BLaER1 (cell line): ENCODE data around the gene RBMS1.
A peak's percentile ranks its signal among the peaks of the same experiment; 100 is the strongest.

Source experiments
- H3K27ac ChIP-seq: shearing (Covaris generic); formaldehyde crosslinking; 2 replicates; pipeline ENCODE4 v1.8.1; 2022
- H3K27me3 ChIP-seq: shearing (Covaris generic); formaldehyde crosslinking; 2 replicates; pipeline ENCODE4 v1.8.1; 2022
- H3K36me3 ChIP-seq: shearing (Covaris generic); formaldehyde crosslinking; 2 replicates; pipeline ENCODE4 v1.8.1; 2022
- H3K4me1 ChIP-seq: shearing (Covaris generic); formaldehyde crosslinking; 2 replicates; pipeline ENCODE4 v1.8.1; 2022
- H3K4me2 ChIP-seq: shearing (Covaris generic); formaldehyde crosslinking; 2 replicates; pipeline ENCODE4 v1.8.1; 2022
- H3K4me3 ChIP-seq: shearing (Covaris generic); formaldehyde crosslinking; 2 replicates; pipeline ENCODE4 v1.8.1; 2022
- H3K9ac ChIP-seq: shearing (Covaris generic); formaldehyde crosslinking; 2 replicates; pipeline ENCODE4 v1.8.1; 2022
- H3K9me3 ChIP-seq: shearing (Covaris generic); formaldehyde crosslinking; 2 replicates; pipeline ENCODE4 v1.8.1; 2022
- H4K20me1 ChIP-seq: shearing (Covaris generic); formaldehyde crosslinking; 2 replicates; pipeline ENCODE4 v1.8.1; 2022
- Cebpa-rat ChIP-seq: shearing (Covaris generic); IDR thresholded peaks from 2 replicates; pipeline ENCODE4 v1.8.1; 2022

The RBMS1 gene

GRCh38 chr2:160303527-160303926 lies 190.1 kb downstream of the RBMS1 start:
- no peak for TF ChIP-seq Cebpa-rat
- Histone ChIP-seq H3K27ac (no peak overlapping the region), H3K9me3 (no peaks in the 10 kb centered on the region), H3K36me3 (peaks cover 65% of the 10 kb centered on the region), H3K4me2 (peak overlapping the region; percentile 8), H3K4me3 (no peak overlapping the region), H3K4me1 (peaks cover 9% of the 10 kb centered on the region), H3K27me3 (no peaks in the 10 kb centered on the region), H4K20me1 (no peaks in the 10 kb centered on the region), H3K9ac (no peak overlapping the region)

- no peak overlapping the region for H3K4me2 ChIP-seq
- no peaks in the 10 kb centered on the region for H3K9me3 ChIP-seq
- H3K36me3 ChIP-seq, result peaks cover 65% of the 10 kb centered on the region
- H3K27me3 ChIP-seq, result no peaks in the 10 kb centered on the region
- H3K27ac ChIP-seq, result no peak overlapping the region
- no peak for TF ChIP-seq Cebpa-rat
- H3K4me1 ChIP-seq, result peaks cover 9% of the 10 kb centered on the region
- no peaks in the 10 kb centered on the region for H4K20me1 ChIP-seq
- no peak overlapping the region for H3K9ac ChIP-seq
- H3K4me3 ChIP-seq, result no peak overlapping the region
These were observed 190.5 kb downstream of the RBMS1 start for GRCh38 chr2:160303076-160303475.

DNA sequence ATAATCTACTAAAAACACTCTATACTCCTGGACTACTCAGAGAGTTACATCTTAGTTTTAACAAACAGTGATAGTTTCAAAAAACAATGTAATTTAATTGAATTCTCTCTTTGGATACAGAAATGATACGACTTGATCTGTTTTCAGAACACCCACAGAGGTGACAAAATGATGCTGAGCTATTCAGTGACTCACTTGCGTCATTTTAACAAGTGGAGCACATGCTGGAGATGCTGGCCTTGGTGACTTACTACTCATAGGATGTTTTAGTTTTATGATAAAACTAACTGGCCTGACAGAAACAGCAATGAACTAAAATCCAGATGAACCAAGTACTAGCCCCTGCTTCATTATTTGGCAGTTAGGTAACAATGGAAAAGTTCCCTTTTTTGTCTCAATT lies 192.2 kb downstream of the RBMS1 start:
- Histone ChIP-seq H3K9ac (no peak overlapping the region), H3K36me3 (peaks cover 72% of the 10 kb centered on the region), H3K4me2 (no peak overlapping the region), H3K27me3 (no peaks in the 10 kb centered on the region), H3K4me1 (peaks cover 9% of the 10 kb centered on the region), H3K9me3 (no peaks in the 10 kb centered on the region), H3K4me3 (no peak overlapping the region), H3K27ac (no peak overlapping the region), H4K20me1 (no peaks in the 10 kb centered on the region)
- no peak for TF ChIP-seq Cebpa-rat

DNA sequence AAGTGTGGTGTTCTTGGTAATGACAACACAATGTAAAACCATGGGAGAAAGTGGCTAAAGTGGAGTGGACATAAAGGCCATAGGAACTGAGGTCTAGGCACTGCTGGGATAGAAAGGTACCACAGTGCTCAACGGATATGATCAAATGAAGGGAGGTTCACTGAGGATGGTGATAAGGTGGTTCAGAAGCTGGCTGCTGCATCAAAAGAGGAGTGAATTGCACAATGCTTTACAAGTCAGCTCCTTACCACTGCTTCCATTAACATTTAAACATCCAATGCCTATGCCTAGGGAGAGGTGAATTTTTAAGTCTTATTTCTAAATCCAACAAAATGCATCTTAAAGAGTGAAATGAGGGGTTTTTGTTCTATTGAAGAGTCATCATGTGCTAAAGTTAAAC lies 193.4 kb downstream of the RBMS1 start:
- Histone ChIP-seq H3K4me1 (peaks cover 9% of the 10 kb centered on the region), H4K20me1 (no peaks in the 10 kb centered on the region), H3K27me3 (no peaks in the 10 kb centered on the region), H3K9ac (no peak overlapping the region), H3K4me3 (no peak overlapping the region), H3K4me2 (no peak overlapping the region), H3K9me3 (no peaks in the 10 kb centered on the region), H3K27ac (no peak overlapping the region), H3K36me3 (peaks cover 77% of the 10 kb centered on the region)
- TF ChIP-seq Cebpa-rat, result no peak

GRCh38 chr2:160299540-160299939 lies 194.1 kb downstream of the RBMS1 start:
- Histone ChIP-seq H3K36me3 (peaks cover 75% of the 10 kb centered on the region), H3K4me2 (no peak overlapping the region), H3K4me1 (peaks cover 9% of the 10 kb centered on the region), H4K20me1 (no peaks in the 10 kb centered on the region), H3K4me3 (no peak overlapping the region), H3K27me3 (no peaks in the 10 kb centered on the region), H3K27ac (no peak overlapping the region), H3K9ac (no peak overlapping the region), H3K9me3 (no peaks in the 10 kb centered on the region)
- no peak for TF ChIP-seq Cebpa-rat

GRCh38 chr2:160298960-160299359 lies 194.6 kb downstream of the RBMS1 start:
- Histone ChIP-seq H3K4me1 (peaks cover 6% of the 10 kb centered on the region), H3K27ac (no peak overlapping the region), H3K27me3 (no peaks in the 10 kb centered on the region), H3K4me3 (no peak overlapping the region), H3K9me3 (no peaks in the 10 kb centered on the region), H3K36me3 (peaks cover 76% of the 10 kb centered on the region), H4K20me1 (no peaks in the 10 kb centered on the region), H3K4me2 (no peak overlapping the region), H3K9ac (no peak overlapping the region)
- TF ChIP-seq Cebpa-rat, result no peak

DNA sequence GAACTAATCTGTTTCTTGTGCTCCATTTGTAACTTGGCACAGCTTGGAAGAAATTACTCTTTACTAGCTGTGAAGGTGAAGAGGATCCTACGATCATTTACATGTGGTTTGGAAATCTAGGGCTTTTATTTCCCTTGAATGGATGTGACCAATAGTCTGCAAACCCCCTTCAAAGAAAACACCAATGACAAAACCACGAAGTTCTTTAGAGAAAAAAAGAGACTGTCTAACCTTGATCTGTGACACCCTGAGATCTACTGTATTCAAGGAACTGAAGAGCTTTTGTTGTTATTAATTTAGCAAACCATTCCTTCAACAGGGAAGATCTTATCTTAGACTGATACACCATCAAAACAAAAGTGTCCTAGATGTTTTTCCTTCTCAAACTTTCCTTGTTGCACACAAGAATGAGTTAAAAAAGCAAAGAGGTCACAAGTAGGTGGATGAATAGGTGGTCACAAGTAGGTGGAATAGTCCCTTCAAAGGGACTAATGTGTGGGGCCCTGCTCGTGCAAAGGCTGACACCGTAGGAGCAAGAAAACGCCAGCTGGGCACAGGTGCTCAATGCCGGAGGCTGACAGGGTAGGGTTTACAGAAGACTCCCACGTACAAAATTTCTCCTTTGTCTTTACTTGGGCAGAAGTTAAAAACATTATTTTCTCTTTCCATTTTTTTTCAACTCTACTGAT lies 197.9 kb downstream of the RBMS1 start:
- Histone ChIP-seq H3K36me3 (peaks cover 74% of the 10 kb centered on the region), H3K4me3 (no peak overlapping the region), H3K27me3 (no peaks in the 10 kb centered on the region), H3K4me2 (no peak overlapping the region), H3K4me1 (no peaks in the 10 kb centered on the region), H4K20me1 (no peaks in the 10 kb centered on the region), H3K9me3 (no peaks in the 10 kb centered on the region), H3K9ac (no peak overlapping the region), H3K27ac (no peak overlapping the region)
- TF ChIP-seq Cebpa-rat, result no peak

DNA sequence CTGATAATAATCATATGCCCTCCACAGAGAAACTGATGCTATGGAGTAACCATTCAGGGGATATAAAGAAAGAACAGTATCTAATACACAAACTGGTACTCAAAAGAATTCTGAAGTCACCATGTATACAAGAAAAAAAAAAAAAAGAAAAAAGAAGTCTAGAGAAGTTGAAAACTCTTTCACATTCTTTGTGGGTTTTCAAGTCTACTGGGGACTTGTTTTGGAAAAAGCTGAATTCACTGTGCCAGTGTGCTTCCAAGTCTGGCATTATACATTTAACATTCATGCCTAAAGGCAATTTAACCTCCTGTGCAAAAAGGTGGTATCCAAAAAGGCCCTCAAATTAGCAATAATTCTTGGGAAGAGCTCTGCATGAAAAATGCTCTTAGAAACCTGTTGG lies 198.7 kb downstream of the RBMS1 start:
- no peak overlapping the region for H3K27ac ChIP-seq
- H3K4me2 ChIP-seq, result no peak overlapping the region
- H4K20me1 ChIP-seq, result no peaks in the 10 kb centered on the region
- no peaks in the 10 kb centered on the region for H3K27me3 ChIP-seq
- H3K9me3 ChIP-seq, result no peaks in the 10 kb centered on the region
- H3K9ac ChIP-seq, result no peak overlapping the region
- H3K4me1 ChIP-seq, result no peaks in the 10 kb centered on the region
- no peak overlapping the region for H3K4me3 ChIP-seq
- TF ChIP-seq Cebpa-rat, result no peak
- peaks cover 69% of the 10 kb centered on the region for H3K36me3 ChIP-seq

GRCh38 chr2:160294339-160294803 lies 199.2 kb downstream of the RBMS1 start:
- H3K4me2 ChIP-seq, result no peak overlapping the region
- H3K36me3 ChIP-seq, result peaks cover 64% of the 10 kb centered on the region
- no peaks in the 10 kb centered on the region for H3K27me3 ChIP-seq
- no peak for TF ChIP-seq Cebpa-rat
- H3K27ac ChIP-seq, result no peak overlapping the region
- H4K20me1 ChIP-seq, result no peaks in the 10 kb centered on the region
- H3K9ac ChIP-seq, result no peak overlapping the region
- H3K4me1 ChIP-seq, result no peaks in the 10 kb centered on the region
- no peak overlapping the region for H3K4me3 ChIP-seq
- no peaks in the 10 kb centered on the region for H3K9me3 ChIP-seq

GRCh38 chr2:160293391-160294091 lies 200.1 kb downstream of the RBMS1 start:
- Histone ChIP-seq H3K9ac (no peak overlapping the region), H3K4me3 (no peak overlapping the region), H3K4me2 (no peak overlapping the region), H3K27ac (no peak overlapping the region), H4K20me1 (no peaks in the 10 kb centered on the region), H3K36me3 (peaks cover 56% of the 10 kb centered on the region), H3K27me3 (no peaks in the 10 kb centered on the region), H3K4me1 (no peaks in the 10 kb centered on the region), H3K9me3 (no peaks in the 10 kb centered on the region)
- no peak for TF ChIP-seq Cebpa-rat
